A673 (cell line): ENCODE results near the gene ELK4.

Experiments
- EZH2 ChIP-seq: fragments of 200-600 bp; sonication (generic); IDR thresholded peaks from 2 replicates; pipeline ENCODE4 v1.6.1; 2017; ENCODE audit warnings: borderline replicate concordance, low read depth, mild to moderate bottlenecking, mixed read lengths, antibody characterized with exemption, low read length; ENCODE audit not compliant: poor library complexity, severe bottlenecking
- TF ChIP-seq, protein P1 (sequence below): fragments of 300-800, 200-600 bp; sonication (generic); conservative IDR thresholded peaks from 2 replicates; pipeline ENCODE4 v1.5.1; 2017; ENCODE audit warnings: low read depth, mild to moderate bottlenecking, antibody characterized with exemption, low read length, moderate library complexity, mixed read lengths

DNA sequence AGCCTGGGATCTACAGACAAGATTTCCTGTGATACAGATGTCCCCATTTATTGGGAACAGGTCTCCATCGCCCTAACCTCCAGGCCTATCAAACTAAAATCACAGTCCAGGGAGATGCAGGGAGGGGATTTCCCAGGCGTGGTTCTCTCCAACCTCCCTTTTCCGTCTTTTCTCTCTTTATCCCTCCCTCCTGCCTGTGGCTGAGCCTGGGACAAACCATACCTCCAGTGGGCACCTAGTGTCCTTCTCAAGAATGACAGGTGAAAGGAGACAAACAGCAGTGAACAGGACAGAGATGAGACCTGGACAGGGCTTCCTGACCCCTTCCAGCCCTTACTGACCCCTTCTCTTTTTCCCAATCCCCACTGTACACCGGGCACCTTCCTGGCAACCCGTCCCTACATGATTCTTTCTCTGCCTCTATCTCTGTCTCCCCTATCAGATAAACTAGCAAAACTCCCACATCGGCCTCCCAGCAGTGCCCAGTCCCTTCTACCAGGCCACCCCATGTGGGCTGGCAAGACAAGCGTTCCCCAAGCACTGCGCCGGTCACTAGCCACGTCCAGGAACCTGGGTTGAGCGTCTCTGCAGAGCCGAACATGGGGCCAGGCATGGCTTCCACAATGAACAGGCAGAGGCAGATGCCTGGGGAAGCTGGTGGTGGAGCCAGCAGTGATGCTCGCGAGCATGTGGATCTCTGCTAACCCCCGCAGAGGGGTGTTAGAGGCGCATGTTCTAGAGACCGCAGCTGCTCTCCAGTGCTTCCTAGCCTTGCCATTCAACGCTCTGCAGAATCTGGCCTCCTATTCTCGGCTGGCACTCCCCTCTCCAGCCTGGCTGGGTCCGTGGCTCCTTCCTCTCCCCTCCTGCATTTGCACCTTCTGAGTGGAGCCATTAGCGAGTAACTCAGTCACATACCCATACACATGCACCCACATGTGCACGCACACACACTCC is 54.7 kb downstream of the ELK4 start:
- TF ChIP-seq, protein P1, sequence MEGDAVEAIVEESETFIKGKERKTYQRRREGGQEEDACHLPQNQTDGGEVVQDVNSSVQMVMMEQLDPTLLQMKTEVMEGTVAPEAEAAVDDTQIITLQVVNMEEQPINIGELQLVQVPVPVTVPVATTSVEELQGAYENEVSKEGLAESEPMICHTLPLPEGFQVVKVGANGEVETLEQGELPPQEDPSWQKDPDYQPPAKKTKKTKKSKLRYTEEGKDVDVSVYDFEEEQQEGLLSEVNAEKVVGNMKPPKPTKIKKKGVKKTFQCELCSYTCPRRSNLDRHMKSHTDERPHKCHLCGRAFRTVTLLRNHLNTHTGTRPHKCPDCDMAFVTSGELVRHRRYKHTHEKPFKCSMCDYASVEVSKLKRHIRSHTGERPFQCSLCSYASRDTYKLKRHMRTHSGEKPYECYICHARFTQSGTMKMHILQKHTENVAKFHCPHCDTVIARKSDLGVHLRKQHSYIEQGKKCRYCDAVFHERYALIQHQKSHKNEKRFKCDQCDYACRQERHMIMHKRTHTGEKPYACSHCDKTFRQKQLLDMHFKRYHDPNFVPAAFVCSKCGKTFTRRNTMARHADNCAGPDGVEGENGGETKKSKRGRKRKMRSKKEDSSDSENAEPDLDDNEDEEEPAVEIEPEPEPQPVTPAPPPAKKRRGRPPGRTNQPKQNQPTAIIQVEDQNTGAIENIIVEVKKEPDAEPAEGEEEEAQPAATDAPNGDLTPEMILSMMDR = no peak
- TF ChIP-seq EZH2 = no peak
